Measurements from ENCODE around the gene ACTC1.

The ACTC1 gene

DNA sequence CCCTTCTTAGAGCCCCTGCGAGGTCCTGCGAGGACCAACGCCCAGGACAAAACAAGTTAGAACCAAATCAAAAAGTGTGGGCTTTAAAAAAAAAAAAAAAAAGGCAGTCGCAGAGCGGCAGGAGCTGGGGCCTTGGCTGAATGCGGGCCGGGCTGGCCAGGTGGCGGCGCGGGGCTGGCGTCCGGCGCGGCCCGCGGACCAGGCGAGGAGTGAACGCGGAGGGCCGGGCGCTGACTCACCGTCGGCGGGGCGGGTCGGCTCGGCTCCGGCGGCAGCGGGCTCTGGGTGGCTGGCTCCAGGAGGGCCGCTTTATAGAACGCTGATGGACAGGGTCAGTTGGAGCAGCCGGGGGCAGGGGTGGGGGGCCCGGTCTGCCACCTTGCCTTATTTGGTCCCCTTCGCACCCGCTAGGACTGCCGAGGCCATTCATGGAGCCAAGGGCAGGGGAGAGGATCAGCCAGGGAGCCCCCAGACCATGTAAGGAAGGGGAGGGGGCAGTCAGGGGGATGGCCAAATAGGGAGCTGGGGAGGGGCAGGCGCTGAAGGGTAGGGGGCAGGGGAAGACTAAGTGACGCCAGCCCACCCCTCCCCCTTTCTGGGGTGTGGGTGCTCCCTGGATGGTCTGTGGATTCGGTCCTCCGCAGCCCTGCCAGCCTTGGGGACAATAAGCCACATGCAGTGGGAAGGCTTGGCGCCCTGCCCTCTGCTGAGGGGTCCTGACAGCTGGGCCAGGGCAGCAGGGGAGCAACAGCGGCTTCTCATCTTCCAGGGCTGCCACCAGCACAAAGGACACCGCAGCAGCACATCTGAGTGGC lies at the start of gene ACTC1:
Gene ACTC1 (minus strand): TSS at position 283 of the 815 bp plus-strand sequence. CDS start 741 bp downstream, outside the sequence.
- Histone ChIP-seq H3K4me3 (ENCODE audit: low read depth, low read length) (peak within 1 kb of the TSS; percentile 11; the same call in 1 of the 2 replicates), H3K9me3 (ENCODE audit: control insufficient read depth, insufficient read depth, low read depth, low read length) (no peaks in the 10 kb centered on the region), H3K27ac (ENCODE audit: extremely low read depth, low read depth, low read length) (no peak within 1 kb of the TSS), H3K4me1 (ENCODE audit: control insufficient read depth, insufficient read depth, low read length) (no peaks in the 10 kb centered on the region), H3K36me3 (ENCODE audit: control insufficient read depth in 2 of 2, insufficient read depth in 1 of 2, low read length in 2 of 2) (no peaks in the 10 kb centered on the region)
- TF ChIP-seq ZNF621 (tag by site-specific recombination; IDR thresholded peaks at IDR 0.05) (no peak), ZFHX2 (tag by site-specific recombination; conservative IDR thresholded peaks at IDR 0.05) (no peak), ZNF335 (tag by site-specific recombination; conservative IDR thresholded peaks at IDR 0.05) (peak; percentile 28; the same call in 1 of the 2 replicates), ZNF248 (tag by site-specific recombination; IDR thresholded peaks at IDR 0.05) (no peak), ZNF600 (tag by site-specific recombination; IDR thresholded peaks at IDR 0.05) (no peak), ZNF658 (tag by site-specific recombination; IDR thresholded peaks at IDR 0.05) (no peak), ZNF513 (tag by site-specific recombination; IDR thresholded peaks at IDR 0.05) (no peak), ZNF626 (tag by site-specific recombination; IDR thresholded peaks at IDR 0.05) (no peak)
- ChIA-PET CTCF (no interaction called here), POLR2A (no interaction called here)

DNA sequence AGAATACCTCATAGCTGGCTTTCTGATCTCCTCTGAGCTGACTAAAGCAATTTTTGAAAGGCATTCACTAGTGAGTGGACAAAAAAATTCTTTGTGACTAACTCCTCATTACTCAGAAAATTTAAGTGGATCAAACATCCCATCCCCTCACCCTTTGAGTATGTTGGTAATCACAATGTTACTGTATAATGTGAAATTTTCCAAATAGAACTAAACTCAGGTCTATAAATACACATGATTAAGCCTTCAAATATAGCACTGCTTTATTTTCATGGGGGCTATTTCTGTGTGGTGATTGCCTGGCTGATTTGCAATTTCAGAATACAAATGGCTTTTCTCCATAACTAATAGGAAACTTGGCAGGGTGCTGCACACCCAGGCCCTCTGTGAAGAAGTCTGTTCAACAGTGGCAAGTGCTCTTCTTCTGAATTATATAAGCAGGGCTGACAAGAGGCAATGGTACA lies 45.9 kb upstream of the ACTC1 start:
- POLR2A ChIA-PET = no interaction called here

More for the DNA sequence above, 45.9 kb upstream of the ACTC1 start:
- Histone ChIP-seq H3K27ac (ENCODE audit: extremely low read depth, low read depth, low read length) (no peak overlapping the region), H3K36me3 (ENCODE audit: control insufficient read depth in 2 of 2, insufficient read depth in 1 of 2, low read length in 2 of 2) (no peaks in the 10 kb centered on the region), H3K4me1 (ENCODE audit: control insufficient read depth, insufficient read depth, low read length) (no peaks in the 10 kb centered on the region), H3K9me3 (ENCODE audit: control insufficient read depth, insufficient read depth, low read depth, low read length) (no peaks in the 10 kb centered on the region), H3K4me3 (ENCODE audit: low read depth, low read length) (no peak overlapping the region)
- CTCF ChIA-PET = no interaction called here
- no peak for TF ChIP-seq ZNF596 (tag by site-specific recombination; IDR thresholded peaks at IDR 0.05)
- no peak for TF ChIP-seq TRIM28 (IDR thresholded peaks at IDR 0.05; ENCODE audit: borderline replicate concordance, low read length)
- TF ChIP-seq ZFP69B (tag by site-specific recombination; IDR thresholded peaks at IDR 0.05) = no peak
- no peak for TF ChIP-seq ZNF366 (tag by site-specific recombination; conservative IDR thresholded peaks at IDR 0.05)
- no peak for TF ChIP-seq ZNF600 (tag by site-specific recombination; IDR thresholded peaks at IDR 0.05)
- no peak for TF ChIP-seq ZNF560 (tag by site-specific recombination; IDR thresholded peaks at IDR 0.05; ENCODE audit: borderline replicate concordance)
- no peak for TF ChIP-seq ZSCAN16 (tag by site-specific recombination; IDR thresholded peaks at IDR 0.05)
- no peak for TF ChIP-seq ZNF433 (tag by site-specific recombination; IDR thresholded peaks at IDR 0.05; ENCODE audit: low read depth)
- no peak for TF ChIP-seq MEIS1 (CRISPR knock-in tag; IDR thresholded peaks at IDR 0.05; ENCODE audit: borderline replicate concordance)
- TF ChIP-seq ZNF23 (tag by site-specific recombination; IDR thresholded peaks at IDR 0.05; ENCODE audit: borderline replicate concordance) = no peak
- TF ChIP-seq GLIS1 (tag by site-specific recombination; IDR thresholded peaks at IDR 0.05) = no peak
- TF ChIP-seq ZNF148 (tag by site-specific recombination; IDR thresholded peaks at IDR 0.05; ENCODE audit: borderline replicate concordance) = no peak
- no peak for TF ChIP-seq REST (tag by site-specific recombination; IDR thresholded peaks at IDR 0.05)

All from HEK293 (cell line).